Mesothelial cell of epicardium (in vitro differentiated cells): ENCODE results near the gene LDB2. TPM values are rescaled to one million over a fixed set of nuclear protein-coding genes. Genes with fewer than 3 reads are reported as not detected.

ENCODE experiments used
- DNase-seq, 2 experiments: peaks; one replicate each; pipeline ENCODE4 v3.0.0; 2021; ENCODE audit warnings: low spot score in 2 of 2; ENCODE audit not compliant: unreplicated experiment in 2 of 2
- H3K27ac Mint-ChIP-seq: 2 replicates; pipeline ENCODE4 v1.8.0; 2021; ENCODE audit warnings: mixed read lengths
- H3K27me3 Mint-ChIP-seq: 2 replicates; pipeline ENCODE4 v1.8.0; 2021; ENCODE audit warnings: low read depth, mixed read lengths
- H3K36me3 Mint-ChIP-seq: 2 replicates; pipeline ENCODE4 v1.8.0; 2021; ENCODE audit warnings: mixed read lengths
- H3K4me1 Mint-ChIP-seq: 2 replicates; pipeline ENCODE4 v1.8.0; 2021; ENCODE audit warnings: mixed read lengths
- H3K4me3 Mint-ChIP-seq: 2 replicates; pipeline ENCODE4 v1.8.0; 2021; ENCODE audit warnings: mild to moderate bottlenecking, moderate library complexity, mixed read lengths
- H3K9me3 Mint-ChIP-seq: 2 replicates; pipeline ENCODE4 v1.8.0; 2021; ENCODE audit warnings: mixed read lengths
- CTCF ChIP-seq: fragments of 200-600 bp; sonication (generic); IDR thresholded peaks from one replicate; pipeline ENCODE4 v1.5.0; 2021; ENCODE audit warnings: antibody characterized with exemption; ENCODE audit not compliant: unreplicated experiment
- total RNA-seq: library from RNA; stranded (reverse); gene quantifications from 3 replicates; pipeline ENCODE4 v1.2.1, GENCODE V29; 2021

The LDB2 gene
- total RNA-seq, 1 donor from 2014 or later: 7.6 TPM

DNA sequence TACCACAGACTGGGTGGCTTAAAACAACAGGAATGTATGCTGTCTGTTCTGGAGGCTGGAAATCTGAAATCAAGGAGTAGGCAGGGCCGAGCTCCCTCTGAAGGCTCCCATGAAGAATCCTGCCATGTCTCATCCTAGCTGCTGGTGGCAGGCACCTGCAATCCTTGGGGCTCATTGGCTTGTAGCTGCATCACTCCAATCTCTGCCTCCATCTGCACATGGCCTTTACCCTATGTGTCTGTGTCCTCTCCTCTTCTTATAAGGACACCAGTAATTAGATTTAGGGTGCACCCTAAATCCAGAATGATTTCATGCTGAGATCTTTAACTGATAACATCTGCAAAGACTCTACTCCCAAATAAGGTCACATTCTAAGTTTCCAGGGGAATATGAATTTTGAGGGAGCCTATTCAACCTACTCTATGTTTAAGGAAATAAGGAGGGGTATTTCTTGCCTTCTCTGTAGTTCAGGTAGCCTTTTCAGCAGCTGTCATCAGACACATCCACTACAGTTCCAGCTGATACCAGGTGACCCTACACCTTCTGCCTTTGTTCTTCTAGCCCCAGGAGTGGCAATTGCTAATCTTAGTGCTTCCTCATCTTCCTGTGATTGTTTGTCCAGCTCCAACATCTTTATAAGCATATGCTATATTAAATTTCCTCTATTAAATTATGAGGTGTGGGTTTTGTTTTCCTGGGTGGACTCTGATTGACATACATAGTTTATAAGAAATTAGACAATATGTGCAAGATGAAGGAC, 377.1 kb downstream of the LDB2 start:
- Mint-ChIP-seq H3K9me3 (no peaks in the 10 kb centered on the region), H3K36me3 (no peaks in the 10 kb centered on the region), H3K27me3 (peaks cover 12% of the 10 kb centered on the region), H3K4me1 (peaks cover 25% of the 10 kb centered on the region), H3K27ac (no peak overlapping the region), H3K4me3 (no peak overlapping the region)
- TF ChIP-seq CTCF: no peak
- no peak for DNase-seq

DNA sequence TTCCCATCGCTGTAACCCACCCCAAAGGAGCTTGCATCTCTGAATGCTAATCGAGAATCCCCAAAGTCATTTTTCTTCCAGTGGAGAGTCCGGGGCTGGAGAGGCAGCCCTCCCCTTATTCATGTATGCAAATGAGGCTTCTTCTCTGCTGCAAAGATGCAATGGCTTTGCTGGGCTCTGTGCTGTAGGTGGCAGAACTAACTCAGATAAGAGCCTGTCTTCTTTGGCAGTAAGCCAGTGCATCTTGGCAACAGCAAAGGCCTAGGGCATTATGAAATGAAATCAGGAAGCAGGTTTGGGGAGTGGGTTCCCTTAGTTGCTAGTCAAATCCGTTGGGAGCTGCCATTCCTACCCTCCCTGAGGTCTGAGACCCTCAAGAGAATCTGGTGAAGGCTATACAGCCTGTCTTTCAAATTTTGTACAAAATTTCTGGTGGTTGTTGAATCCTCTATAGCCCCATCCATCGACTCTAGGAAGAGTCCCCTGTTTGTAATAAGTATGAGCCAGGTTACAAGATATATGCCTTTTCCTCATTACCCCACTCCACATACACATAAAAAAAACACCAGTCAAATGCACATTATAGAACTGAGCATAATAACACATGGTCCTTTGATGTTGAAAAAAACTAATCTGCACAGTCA, 381.5 kb downstream of the LDB2 start:
- Mint-ChIP-seq H3K4me3 (no peak overlapping the region), H3K36me3 (no peaks in the 10 kb centered on the region), H3K27ac (no peak overlapping the region), H3K4me1 (peaks cover 25% of the 10 kb centered on the region), H3K9me3 (no peaks in the 10 kb centered on the region), H3K27me3 (no peaks in the 10 kb centered on the region)
- TF ChIP-seq CTCF: no peak
- DNase-seq: peak; percentile 26 to 46

DNA sequence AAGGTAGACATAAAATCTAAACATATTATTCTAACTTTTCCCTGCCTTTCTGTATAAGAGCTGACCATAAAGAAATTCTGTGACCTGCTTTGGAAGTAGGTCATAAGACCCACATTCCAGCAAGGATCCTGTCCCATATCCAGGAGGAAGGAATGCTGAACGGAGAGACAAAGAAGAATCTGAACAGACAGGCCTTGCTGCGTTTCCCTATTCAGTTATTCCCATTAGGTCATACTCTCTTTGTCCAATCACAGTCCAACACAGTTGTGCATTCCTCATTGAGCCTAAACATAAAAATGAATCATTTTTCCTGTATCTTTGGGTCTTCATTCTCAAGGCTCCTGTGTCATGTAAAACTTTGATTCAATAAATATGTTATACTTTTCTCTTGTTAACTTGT, 384.6 kb downstream of the LDB2 start:
- Mint-ChIP-seq H3K4me3 (no peak overlapping the region), H3K9me3 (no peaks in the 10 kb centered on the region), H3K27me3 (no peaks in the 10 kb centered on the region), H3K4me1 (peaks cover 15% of the 10 kb centered on the region), H3K36me3 (no peaks in the 10 kb centered on the region), H3K27ac (no peak overlapping the region)
- TF ChIP-seq CTCF: no peak
- DNase-seq: no peak

GRCh38 chr4:16508968-16509367, 389.5 kb downstream of the LDB2 start:
- Mint-ChIP-seq H3K4me3 (no peak overlapping the region), H3K27me3 (no peaks in the 10 kb centered on the region), H3K27ac (no peak overlapping the region), H3K4me1 (no peaks in the 10 kb centered on the region), H3K36me3 (no peaks in the 10 kb centered on the region), H3K9me3 (peaks cover 3% of the 10 kb centered on the region)
- TF ChIP-seq CTCF: peak; percentile 39
- DNase-seq: no peak

- Mint-ChIP-seq H3K27ac (no peak overlapping the region), H3K36me3 (no peaks in the 10 kb centered on the region), H3K27me3 (no peaks in the 10 kb centered on the region), H3K9me3 (peaks cover 5% of the 10 kb centered on the region), H3K4me1 (no peaks in the 10 kb centered on the region), H3K4me3 (no peak overlapping the region)
- no peak for DNase-seq
- TF ChIP-seq CTCF: no peak
Observed at GRCh38 chr4:16505726-16506125, 392.7 kb downstream of the LDB2 start.
